ENCODE measurements around the gene TTC39A.
"Not testable (repeated sequence)": the region's sequence is repeated elsewhere in the genome, so short reads cannot be mapped to it uniquely, and the experiment has no call there.

TTC39A gene

GRCh38 chr1:51325391-51325790 lies 5.0 kb downstream of the TTC39A start:
- Histone ChIP-seq H3K36me3 (ENCODE audit: insufficient read depth, low read length) (no peaks in the 10 kb centered on the region), H2AFZ (ENCODE audit: low read length) (no peak overlapping the region), H3K4me3 (ENCODE audit: low read depth, low read length, poor library complexity, severe bottlenecking) (no peak overlapping the region), H3K4me2 (ENCODE audit: low read length) (no peak overlapping the region), H3K27ac (ENCODE audit: low read depth, low read length, poor library complexity, severe bottlenecking) (no peak overlapping the region), H4K20me1 (ENCODE audit: insufficient read depth, low read length) (no peaks in the 10 kb centered on the region), H3F3A (ENCODE audit: insufficient read depth, low read length) (no peaks in the 10 kb centered on the region), H3K9ac (ENCODE audit: low read length) (no peak overlapping the region), H3K9me3 (ENCODE audit: low read length) (no peaks in the 10 kb centered on the region), H3K4me1 (ENCODE audit: insufficient read depth, low read length, severe bottlenecking) (no peaks in the 10 kb centered on the region), H3K9me2 (ENCODE audit: low read depth, low read length) (no peaks in the 10 kb centered on the region), H3K27me3 (ENCODE audit: insufficient read depth, low read length) (no peaks in the 10 kb centered on the region), H3K79me2 (ENCODE audit: insufficient read depth, low read length) (no peaks in the 10 kb centered on the region)
- TF ChIP-seq, protein P1, sequence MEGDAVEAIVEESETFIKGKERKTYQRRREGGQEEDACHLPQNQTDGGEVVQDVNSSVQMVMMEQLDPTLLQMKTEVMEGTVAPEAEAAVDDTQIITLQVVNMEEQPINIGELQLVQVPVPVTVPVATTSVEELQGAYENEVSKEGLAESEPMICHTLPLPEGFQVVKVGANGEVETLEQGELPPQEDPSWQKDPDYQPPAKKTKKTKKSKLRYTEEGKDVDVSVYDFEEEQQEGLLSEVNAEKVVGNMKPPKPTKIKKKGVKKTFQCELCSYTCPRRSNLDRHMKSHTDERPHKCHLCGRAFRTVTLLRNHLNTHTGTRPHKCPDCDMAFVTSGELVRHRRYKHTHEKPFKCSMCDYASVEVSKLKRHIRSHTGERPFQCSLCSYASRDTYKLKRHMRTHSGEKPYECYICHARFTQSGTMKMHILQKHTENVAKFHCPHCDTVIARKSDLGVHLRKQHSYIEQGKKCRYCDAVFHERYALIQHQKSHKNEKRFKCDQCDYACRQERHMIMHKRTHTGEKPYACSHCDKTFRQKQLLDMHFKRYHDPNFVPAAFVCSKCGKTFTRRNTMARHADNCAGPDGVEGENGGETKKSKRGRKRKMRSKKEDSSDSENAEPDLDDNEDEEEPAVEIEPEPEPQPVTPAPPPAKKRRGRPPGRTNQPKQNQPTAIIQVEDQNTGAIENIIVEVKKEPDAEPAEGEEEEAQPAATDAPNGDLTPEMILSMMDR (IDR thresholded peaks at IDR 0.05; ENCODE audit: low read length): no peak
- TF ChIP-seq EZH2 (IDR thresholded peaks at IDR 0.05; ENCODE audit: borderline replicate concordance, low read length): no peak

DNA sequence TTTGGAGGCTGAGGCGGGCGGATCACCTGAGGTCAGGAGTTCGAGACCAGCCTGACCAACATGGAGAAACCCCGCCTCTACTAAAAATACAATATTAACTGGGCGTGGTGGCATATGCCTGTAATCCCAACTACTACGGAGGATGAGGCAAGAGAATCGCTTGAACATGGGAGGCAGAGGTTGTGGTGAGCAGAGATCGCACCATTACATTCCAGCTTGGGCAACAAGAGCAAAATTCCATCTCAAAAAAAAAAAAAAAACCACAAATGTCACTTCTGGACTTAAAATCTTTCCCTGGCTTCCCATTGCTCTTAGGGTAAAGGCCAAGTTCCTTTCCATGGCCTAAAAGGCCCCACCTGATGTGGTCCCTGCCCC lies 5.4 kb downstream of the TTC39A start:
- H3K9ac ChIP-seq (ENCODE audit: low read length); H3K36me3 ChIP-seq (ENCODE audit: insufficient read depth, low read length); H3K79me2 ChIP-seq (ENCODE audit: insufficient read depth, low read length); H3K27ac ChIP-seq (ENCODE audit: low read depth, low read length, poor library complexity, severe bottlenecking); H3K27me3 ChIP-seq (ENCODE audit: insufficient read depth, low read length); H2AFZ ChIP-seq (ENCODE audit: low read length); H3F3A ChIP-seq (ENCODE audit: insufficient read depth, low read length); H3K4me3 ChIP-seq (ENCODE audit: low read depth, low read length, poor library complexity, severe bottlenecking); H3K9me2 ChIP-seq (ENCODE audit: low read depth, low read length); H4K20me1 ChIP-seq (ENCODE audit: insufficient read depth, low read length); H3K9me3 ChIP-seq (ENCODE audit: low read length); H3K4me1 ChIP-seq (ENCODE audit: insufficient read depth, low read length, severe bottlenecking); H3K4me2 ChIP-seq (ENCODE audit: low read length): not testable (repeated sequence)

DNA sequence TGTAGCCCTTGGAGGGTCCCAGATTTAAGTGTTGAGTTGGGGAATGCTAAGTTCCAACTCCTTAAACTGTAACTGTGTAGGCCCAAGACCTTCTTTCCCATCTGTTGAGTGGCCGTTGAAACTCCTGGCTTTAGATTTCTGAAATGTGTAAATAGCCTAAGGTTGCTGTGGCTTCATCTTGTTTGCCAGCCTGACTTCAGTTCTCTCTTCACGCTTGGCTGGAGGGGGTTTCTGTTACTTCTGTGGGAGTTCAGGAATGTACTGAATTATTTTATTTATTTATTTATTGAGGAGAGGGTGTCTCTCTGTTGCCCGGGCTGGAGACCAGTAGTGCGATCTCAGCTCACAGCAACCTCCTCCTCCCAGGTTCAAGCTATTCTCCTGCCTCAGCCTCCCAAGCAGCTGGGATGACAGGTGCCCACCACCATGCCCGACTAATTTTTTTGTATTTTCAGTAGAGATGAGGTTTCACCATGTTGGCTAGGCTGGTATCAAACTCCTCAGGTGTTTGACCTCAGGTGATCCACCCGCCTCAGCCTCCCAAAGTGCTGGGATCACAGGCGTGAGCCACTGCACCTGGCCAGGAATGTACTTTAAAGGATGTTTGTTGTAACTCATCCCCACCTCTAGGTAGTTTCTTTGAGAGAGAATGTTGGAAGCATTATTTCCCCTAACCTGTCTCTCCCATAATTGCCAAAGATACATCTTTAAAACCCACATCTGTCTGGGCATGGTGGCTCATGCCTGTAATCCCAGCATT lies 5.9 kb downstream of the TTC39A start:
- H3K9me3 ChIP-seq (ENCODE audit: low read length): no peaks in the 10 kb centered on the region
- no peak overlapping the region for H3K9ac ChIP-seq (ENCODE audit: low read length)
- no peak overlapping the region for H3K27ac ChIP-seq (ENCODE audit: low read depth, low read length, poor library complexity, severe bottlenecking)
- no peaks in the 10 kb centered on the region for H4K20me1 ChIP-seq (ENCODE audit: insufficient read depth, low read length)
- no peaks in the 10 kb centered on the region for H3K4me1 ChIP-seq (ENCODE audit: insufficient read depth, low read length, severe bottlenecking)
- no peaks in the 10 kb centered on the region for H3K36me3 ChIP-seq (ENCODE audit: insufficient read depth, low read length)
- H3K9me2 ChIP-seq (ENCODE audit: low read depth, low read length): no peaks in the 10 kb centered on the region
- H3K79me2 ChIP-seq (ENCODE audit: insufficient read depth, low read length): no peaks in the 10 kb centered on the region
- H3K27me3 ChIP-seq (ENCODE audit: insufficient read depth, low read length): no peaks in the 10 kb centered on the region
- no peak overlapping the region for H2AFZ ChIP-seq (ENCODE audit: low read length)
- H3K4me2 ChIP-seq (ENCODE audit: low read length): no peak overlapping the region
- H3K4me3 ChIP-seq (ENCODE audit: low read depth, low read length, poor library complexity, severe bottlenecking): no peak overlapping the region
- no peaks in the 10 kb centered on the region for H3F3A ChIP-seq (ENCODE audit: insufficient read depth, low read length)
- TF ChIP-seq, protein P1 (IDR thresholded peaks at IDR 0.05; ENCODE audit: low read length): no peak
- no peak for TF ChIP-seq EZH2 (IDR thresholded peaks at IDR 0.05; ENCODE audit: borderline replicate concordance, low read length)

GRCh38 chr1:51323778-51324177 lies 6.6 kb downstream of the TTC39A start:
- H2AFZ ChIP-seq (ENCODE audit: low read length): no peak overlapping the region
- no peaks in the 10 kb centered on the region for H3K36me3 ChIP-seq (ENCODE audit: insufficient read depth, low read length)
- H3K27me3 ChIP-seq (ENCODE audit: insufficient read depth, low read length): no peaks in the 10 kb centered on the region
- H3K9me2 ChIP-seq (ENCODE audit: low read depth, low read length): no peaks in the 10 kb centered on the region
- no peaks in the 10 kb centered on the region for H3K9me3 ChIP-seq (ENCODE audit: low read length)
- no peak overlapping the region for H3K4me2 ChIP-seq (ENCODE audit: low read length)
- H3K79me2 ChIP-seq (ENCODE audit: insufficient read depth, low read length): no peaks in the 10 kb centered on the region
- H3K4me1 ChIP-seq (ENCODE audit: insufficient read depth, low read length, severe bottlenecking): no peaks in the 10 kb centered on the region
- no peak overlapping the region for H3K4me3 ChIP-seq (ENCODE audit: low read depth, low read length, poor library complexity, severe bottlenecking)
- no peak overlapping the region for H3K9ac ChIP-seq (ENCODE audit: low read length)
- H3F3A ChIP-seq (ENCODE audit: insufficient read depth, low read length): no peaks in the 10 kb centered on the region
- no peak overlapping the region for H3K27ac ChIP-seq (ENCODE audit: low read depth, low read length, poor library complexity, severe bottlenecking)
- no peak for TF ChIP-seq EZH2 (IDR thresholded peaks at IDR 0.05; ENCODE audit: borderline replicate concordance, low read length)
- TF ChIP-seq, protein P1 (IDR thresholded peaks at IDR 0.05; ENCODE audit: low read length): no peak
- no peaks in the 10 kb centered on the region for H4K20me1 ChIP-seq (ENCODE audit: insufficient read depth, low read length)
